HG03103 (cell line): ENCODE measurements around the gene DENND1A.
"Not testable (repeated sequence)": the region's sequence is repeated elsewhere in the genome, so short reads cannot be mapped to it uniquely, and the experiment has no call there.

Source experiments
- ATAC-seq: cut with Tn5 transposase; IDR thresholded peaks from one replicate; pipeline ENCODE4 v1.9.1; 2021; ENCODE audit warnings: low read depth; ENCODE audit not compliant: unreplicated experiment

Gene DENND1A

DNA sequence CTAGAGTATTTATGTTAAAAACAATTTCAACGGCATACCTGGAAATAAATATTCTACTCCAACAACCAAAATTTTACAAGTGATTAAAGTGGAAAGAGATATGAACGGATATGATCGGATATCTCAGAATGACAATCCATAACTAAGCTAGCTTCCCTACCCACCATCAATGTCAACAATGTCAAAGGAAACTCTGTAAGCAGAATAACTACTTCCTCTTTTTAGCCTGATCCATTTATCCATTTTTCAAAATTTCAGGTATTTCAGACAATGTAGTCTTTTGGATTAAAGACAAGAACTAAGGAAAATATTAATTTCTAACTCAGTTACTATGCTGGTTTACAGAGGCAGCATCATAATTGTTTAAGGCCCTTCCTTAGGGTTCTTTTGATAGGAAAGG, 188.7 kb downstream of the DENND1A start:
- no peak for ATAC-seq

DNA sequence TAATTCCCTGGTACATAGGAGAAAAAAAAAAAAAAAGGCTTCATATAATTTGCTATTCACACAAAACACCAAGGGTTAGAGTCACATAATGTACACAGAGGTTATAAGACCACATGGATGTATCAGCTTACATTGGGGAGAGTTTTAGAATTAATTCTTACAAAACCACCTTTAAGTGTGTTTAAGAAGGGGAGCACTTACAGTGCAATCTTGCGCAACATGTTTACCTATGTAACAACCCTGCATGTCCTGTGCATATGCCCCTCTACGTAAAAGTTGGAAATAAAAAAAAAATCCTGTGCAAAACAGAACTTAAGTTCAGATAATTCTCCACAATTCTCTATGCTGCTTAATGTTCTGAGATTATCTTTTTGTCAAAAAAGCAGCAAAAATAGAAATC, 190.0 kb downstream of the DENND1A start:
- ATAC-seq: no peak

DNA sequence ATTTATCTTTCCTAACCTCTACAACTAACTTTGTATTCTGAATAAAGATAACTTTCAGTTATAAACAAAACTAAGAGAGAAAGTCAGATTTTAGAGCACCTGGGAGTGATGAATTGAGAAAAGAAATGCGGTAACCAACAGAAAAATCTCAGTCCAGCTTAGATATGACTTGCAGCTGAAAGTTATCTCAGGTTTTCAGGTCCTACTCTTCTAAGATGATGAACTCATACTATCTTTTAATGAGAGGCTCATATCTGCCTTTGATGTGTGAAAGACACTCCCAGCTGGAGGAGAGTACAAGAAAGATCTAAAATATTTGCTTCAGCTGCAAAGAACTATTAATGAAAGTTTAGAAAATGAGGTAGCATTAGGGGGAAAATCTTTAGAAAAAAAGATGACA, 190.5 kb downstream of the DENND1A start:
- no peak for ATAC-seq

DNA sequence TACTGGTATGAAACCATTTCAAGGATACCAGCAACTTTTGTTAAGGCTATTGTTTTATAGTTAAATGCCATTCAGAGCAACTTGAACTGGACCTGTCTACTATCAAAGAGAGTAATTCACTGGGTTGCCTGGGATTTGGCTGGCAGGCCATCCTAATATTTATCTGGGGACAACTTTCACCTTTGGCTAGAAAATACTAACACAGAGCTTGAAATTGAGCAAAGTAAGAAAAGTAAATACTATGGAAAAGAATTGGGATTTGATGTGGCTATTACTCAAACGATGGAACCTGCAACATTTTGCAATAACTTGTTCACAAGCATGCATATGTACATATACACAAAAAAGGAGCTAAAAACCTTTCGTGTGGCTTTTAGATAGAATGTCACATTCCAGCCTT, 191.3 kb downstream of the DENND1A start:
- ATAC-seq: no peak

DNA sequence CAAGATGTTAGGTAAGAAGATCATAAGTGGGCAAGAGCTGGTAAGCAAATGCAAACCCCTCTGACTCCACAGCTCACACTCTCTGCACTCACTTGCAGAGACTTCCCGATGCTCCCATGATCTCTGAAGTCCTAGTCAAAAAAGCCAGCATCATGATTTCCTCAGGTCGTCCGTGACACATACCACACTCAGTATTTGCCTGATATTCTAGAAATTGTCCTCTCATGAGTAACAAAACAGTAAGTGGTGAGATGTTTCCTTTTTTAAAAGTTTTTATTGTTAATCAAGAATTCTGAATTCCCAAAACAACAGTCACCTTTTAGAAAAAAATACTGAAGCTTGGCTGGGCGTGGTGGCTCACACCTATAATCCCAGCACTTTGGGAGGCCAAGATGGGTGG, 194.6 kb downstream of the DENND1A start:
- no peak for ATAC-seq

DNA sequence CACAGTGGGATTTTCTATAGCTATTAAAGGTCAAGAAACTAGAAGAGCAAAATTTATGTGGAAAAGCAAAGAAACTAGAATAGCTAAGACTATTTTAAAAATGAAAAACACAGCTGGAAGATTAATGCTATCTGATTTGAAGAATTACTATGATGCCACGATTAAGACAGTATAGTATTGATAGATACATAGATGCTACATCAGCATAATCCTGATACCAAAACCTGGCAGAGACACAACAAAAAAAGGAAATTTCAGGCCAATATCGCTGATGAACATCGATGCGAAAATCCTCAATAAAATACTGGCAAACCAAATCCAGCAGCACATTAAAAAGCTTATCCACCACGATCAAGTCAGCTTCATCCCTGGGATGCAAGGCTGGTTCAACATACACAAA, 201.4 kb downstream of the DENND1A start:
- ATAC-seq: not testable (repeated sequence)

DNA sequence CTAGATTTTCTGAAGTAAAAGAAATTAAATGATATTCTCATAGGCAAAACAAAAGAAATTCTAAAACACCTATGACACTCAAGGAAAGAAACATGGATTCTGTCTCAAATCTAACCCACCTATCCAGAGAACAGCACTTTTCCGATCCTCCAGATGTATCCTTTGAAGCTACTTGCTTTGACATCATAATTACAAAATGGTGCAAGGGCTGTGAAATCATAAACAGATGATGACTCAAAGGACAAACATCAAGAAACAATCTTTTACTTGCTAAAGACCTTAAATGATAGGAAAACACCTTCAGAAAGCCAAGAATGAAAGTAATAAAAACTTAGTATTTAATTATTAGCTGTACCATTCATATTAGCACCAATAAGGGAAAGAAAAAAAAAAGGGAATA, 202.6 kb downstream of the DENND1A start:
- no peak for ATAC-seq

DNA sequence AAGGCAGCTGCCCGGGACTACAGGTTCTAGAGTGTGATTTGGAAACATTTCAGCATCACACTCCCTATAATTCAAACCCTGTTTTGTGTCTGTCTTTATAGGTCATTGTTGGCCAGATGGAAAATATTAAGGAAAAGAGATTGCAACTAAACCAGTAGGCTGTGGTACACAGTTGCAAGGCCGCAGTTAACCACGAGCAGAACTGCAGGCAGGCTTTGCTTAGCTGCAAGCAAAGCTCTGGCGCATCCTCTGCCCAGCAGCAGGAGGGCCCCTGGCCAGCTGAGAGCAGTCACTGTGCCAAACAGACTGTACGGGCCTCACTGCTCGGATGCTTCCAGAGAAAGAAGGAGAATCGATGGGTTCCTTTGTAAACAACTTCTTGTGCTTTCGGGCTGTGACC, 204.5 kb downstream of the DENND1A start:
- no peak for ATAC-seq

DNA sequence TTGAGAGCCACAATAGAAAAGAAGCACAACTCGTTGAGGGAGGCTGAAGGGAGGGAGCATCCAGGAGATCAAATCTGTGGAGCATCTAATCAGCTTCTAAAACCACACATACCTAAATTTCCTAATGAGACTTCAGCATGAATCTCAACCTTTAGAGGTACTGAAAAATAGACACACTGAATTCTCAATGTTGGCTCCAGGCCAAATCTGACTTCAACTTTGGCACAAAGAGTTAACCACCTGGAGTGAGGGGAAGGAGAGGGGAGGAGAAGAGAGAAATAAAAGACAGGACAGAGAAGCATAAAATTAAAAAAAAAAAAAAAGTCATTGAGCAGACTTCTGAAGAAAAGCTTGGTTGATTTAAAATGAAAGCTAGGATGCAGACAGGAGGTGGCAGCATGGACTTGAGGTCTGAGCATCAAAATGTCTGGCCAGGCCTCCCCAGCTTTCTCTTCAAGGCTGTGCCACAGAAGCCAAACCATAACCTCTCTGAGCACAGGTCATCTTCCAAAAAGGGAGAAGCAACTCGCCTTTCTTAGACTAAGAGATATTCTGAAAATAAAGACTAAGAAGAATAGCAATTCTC, 205.6 kb downstream of the DENND1A start:
- ATAC-seq: no peak

DNA sequence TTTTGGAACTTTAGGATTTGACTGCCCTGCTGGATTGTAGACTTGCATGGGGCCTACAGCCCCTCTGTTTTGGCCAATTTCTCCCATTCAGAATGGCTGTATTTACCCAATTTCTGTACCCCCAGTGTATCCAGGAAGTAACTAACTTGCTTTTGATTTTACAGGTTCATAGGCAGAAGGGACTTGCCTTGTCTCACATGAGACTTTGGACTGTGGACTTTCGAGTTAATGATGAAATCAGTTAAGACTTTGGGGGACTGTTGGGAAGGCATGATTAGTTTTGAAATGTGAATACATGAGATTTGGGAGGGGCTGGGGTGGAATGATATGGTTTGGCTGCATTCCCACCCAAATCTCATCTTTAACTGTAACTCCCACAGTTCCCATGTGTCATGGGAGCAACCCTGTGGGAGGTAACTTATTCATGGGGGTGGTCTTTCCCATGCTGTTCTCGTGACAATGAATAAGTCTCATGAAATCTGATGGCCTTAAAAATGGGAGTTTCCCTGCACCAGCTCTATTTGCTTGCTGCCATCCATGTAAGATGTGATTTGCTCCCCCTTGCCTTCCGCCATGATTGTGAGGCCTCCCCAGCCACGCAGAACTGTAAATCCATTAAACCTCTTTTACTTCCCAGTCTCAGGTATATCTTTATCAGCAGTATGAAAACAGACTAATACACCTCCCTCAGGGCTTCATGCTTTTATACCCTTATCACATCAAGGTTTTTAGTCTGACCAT, 206.6 kb downstream of the DENND1A start:
- ATAC-seq: no peak

DNA sequence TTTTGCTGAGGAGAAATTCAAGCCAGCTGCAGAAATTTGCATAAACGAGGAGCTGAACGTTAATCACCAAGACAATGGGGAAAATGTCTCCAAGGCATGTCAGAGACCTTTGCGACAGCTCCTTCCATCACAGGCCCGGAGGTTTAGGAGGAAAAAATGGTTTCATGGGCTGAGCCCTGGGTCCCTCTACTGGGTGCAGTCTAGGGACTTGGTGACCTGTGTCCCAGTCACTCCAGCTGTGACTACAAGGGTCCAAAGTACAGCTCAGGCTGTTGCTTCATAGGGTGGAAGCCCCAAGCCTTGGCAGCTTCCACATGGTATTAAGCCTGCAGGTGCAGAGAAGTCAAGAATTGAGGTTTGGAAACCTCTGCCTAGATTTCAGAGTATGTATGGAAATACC, 207.5 kb downstream of the DENND1A start:
- no peak for ATAC-seq

DNA sequence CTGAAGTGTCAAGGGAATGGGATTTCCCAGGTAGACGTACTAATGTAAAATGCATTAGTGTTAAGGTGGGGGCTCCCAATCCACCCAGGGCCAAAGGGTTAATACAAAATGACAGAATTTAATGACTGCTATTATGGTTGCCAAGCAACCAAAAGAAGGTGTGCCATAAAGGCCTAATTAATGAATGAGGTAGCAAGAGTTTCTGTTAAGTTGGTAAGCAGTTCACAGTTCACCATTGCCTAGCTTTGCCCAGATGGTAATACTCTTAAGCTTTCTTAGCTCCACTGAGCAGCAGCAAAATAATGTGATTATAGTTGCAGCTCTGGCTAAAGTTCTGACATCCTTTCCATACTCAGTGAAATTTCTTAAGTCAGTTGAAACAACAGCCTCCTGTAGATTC, 211.7 kb downstream of the DENND1A start:
- no peak for ATAC-seq

DNA sequence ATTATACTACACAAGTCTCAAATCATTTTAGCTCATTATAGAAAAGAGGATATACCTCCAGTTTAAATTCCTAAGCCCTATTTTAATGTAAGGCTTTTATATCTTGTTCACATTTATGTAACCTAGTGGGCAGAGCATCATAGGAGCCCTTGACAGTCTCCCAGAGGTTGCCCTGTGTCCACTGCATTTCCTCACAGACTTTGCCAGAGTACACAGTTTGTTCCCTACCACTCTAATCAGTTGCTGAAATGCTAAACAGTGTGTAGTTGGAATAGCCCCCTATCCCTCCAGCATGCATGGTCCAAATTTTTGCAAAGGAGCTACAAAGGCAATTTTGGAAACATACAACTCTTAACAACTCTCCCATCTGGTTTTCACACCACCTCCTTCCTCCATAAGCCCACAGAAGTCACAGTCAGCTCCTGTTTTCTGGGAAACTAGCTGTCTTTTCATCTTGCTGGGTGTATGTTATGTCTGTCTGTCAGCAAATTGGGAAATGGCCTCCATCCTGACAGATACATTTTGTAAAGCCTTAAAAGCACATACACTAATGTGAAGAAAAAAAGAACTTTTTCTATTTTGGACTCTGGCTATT, 212.2 kb downstream of the DENND1A start:
- ATAC-seq: no peak

DNA sequence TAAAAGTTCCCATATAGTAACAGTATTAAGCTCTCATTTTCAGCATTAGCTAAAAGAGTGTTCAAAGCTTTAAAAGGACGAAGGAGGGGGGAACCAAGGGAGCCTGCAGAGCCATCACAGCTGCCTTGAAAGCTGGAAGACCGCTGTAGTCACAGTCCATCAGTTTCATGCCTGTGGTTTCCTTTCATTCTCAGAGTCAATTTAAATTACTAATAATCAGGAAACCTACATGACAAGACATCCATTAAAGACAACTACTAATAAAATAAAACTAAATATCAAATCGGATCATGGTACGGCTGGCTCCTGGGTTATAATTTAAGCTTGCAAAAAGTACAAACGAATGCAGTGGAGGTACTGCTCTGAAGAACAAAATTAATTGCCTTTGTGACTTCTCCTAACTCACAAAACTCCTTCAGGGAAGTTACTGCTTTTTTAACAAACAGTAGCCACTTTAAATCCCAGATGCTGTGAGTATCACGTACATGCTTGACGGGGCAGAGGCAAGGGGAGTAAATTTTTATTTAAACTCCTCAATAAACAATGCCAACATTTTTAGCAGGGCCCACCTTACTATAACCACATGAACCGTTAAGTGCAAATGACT, 213.5 kb downstream of the DENND1A start:
- ATAC-seq: no peak

DNA sequence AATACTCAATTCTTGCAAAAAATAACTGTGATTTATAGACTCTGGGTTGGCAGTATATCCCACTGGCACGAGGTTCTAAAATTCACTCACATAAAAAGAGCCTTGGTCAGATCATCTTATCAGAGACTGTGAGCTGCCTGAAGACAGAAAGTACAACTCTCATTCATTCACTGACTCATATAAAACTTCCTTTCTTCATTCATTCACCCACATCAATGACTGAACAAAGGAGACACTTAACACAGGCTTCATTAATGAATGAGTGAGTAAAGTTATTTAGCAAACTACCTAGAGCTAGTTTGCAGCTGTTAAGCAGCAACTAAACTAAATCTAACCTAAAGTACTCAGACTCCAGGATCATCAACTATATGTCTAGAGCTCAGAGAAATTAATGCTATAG, 214.7 kb downstream of the DENND1A start:
- ATAC-seq: no peak

DNA sequence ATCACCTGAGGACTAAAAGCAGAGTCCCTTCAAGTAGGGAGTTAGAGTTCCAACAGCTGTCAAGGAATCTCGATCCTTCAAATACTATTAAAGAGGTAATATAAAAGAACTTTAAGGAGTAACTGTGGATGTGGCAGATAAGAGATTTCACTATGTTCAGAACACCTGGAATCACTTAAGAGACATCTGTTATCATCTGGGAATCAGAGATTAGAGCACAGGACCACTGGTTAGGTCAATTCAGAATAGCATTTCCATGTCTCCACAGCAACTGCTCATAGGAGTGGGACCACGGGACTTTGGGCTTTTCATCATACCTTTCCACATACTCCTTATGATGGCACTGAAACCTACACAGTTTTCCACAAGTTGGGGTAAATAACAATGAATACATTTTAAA, 216.6 kb downstream of the DENND1A start:
- no peak for ATAC-seq

DNA sequence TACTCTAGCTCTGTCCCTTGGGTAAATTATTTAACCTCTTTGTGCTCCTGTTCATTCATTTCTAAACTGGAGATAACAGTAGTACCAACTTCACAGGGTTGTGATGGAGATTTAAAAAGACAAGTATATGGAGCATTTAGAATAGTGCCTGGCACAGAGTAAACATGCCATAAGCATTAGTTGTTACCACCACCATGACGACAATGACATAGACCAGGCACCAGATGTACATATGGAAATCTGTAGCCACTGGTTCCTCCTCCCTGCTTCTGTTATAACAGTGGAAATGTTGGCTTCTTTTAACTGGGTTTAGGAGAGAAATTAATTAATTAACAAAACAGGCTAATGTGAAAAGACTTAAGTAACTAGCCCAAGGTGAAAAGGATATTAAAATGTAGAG, 217.5 kb downstream of the DENND1A start:
- ATAC-seq: no peak

DNA sequence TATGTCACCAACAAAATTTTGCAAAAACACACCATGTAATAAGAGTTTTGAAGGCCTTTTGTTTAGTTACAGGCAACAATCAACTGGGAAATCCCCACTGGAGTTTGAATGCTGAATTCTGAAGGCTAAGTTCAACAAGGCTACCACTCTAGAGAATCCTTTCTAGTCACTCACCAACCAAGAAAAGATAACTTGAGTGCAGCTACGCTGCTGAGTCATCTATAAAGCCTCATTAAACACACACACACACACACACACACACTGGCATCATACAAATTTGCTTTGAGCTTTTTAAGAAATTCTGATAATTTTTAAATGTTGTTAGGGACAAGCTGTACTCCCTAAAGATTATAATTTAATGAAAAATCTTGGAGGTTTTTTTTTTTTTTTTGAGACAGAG, 219.6 kb downstream of the DENND1A start:
- ATAC-seq: no peak

DNA sequence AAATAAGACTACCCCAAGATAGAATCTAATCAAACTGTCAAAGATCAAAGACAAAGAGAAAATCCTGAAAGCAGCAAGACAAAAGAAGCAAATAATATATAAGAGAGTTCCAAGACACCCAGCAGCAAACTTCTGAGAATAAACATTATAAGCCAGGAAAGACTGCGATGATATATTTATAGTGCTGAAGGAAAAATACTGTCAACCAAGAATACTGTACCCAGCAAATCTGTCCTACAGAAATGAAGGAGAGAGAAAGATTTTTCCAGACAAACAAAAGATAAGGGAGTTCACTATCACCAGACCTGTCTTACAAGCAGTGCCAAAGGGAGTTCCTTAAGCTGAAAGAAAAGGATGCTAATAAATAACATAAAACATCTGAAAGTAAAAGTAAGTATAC, 227.4 kb downstream of the DENND1A start:
- no peak for ATAC-seq

DNA sequence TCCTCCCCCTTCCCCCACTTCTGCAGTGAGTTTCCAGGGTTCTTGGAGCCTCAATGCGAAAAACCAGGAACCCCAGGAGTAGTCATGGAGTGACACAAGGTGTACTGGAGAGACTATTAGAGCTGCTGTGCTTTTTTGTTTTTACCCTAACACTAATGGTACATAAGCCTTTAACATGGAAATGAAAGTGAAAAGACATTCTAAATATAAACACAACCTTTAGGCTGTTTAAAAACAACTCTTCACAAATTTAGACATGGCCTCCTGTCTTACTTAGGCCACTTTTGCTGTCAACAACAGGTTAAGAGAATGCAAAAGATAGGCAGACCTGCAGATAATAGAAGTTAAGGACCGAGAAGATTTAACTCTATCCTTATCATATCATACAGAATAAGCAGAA, 232.2 kb downstream of the DENND1A start:
- ATAC-seq: no peak

DNA sequence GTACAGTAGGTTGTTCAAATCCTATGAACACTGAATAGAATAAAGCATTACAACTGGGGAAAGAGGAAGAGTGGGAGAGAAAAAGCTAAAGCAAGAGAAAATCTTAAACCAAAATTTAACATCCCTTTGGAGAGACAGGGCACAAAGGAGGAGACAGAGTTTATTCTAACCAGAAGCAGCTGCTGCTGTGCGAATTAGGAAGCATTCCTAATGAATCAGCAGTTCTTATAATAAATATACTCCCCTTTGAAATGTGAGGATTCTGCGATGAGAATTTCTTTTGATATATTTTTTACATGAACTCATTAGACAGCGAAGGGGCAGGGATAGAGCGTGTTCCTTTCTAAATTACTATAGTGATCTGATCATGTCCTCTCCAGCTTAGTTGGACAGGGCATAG, 233.4 kb downstream of the DENND1A start:
- no peak for ATAC-seq

DNA sequence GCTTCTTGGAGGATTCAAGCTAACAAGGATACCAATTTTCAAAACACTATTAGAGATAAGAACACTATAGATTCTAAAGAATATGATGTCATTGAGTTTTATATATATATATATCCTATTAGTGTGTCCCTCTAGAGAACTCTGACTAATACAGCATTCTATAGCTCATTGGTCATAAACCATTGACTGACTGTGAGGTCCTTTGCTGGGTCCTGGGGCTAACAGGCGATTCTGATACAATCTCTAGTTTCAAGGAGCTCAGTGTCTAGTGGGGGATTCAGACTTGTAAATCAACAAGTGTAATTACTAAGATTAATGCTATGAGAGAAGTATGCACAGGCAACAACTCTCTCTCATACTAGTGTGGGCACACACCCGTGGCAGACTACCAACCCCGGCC, 234.5 kb downstream of the DENND1A start:
- no peak for ATAC-seq
